Thoracic aorta (tissue), 2 donors: ENCODE results near the gene GBA2. TPM values are rescaled to one million over a fixed set of nuclear protein-coding genes. Genes with fewer than 3 reads are reported as not detected.

Experiments
- ATAC-seq: fragments of 150-250 bp; one replicate; pipeline ENCODE4 v1.8.0; 2017; ENCODE audit warnings: low read depth; ENCODE audit not compliant: insufficient number of reproducible peaks, low FRiP score
- DNase-seq: peaks from one replicate; pipeline ENCODE4 v3.0.0-alpha.2; 2020; ENCODE audit warnings: low spot score
- H3K27ac ChIP-seq, 2 donors: fragments of 200-600 bp; sonication (generic); 1 replicate in 1 of 2; 2 replicates in 1 of 2; pipeline ENCODE4 v1.5.1; 2016; ENCODE audit warnings: mild to moderate bottlenecking in 2 of 2, moderate library complexity in 2 of 2
- H3K27me3 ChIP-seq: fragments of 200-600 bp; sonication (generic); replicated peaks from 2 replicates; pipeline ENCODE4 v1.6.0; 2016; ENCODE audit warnings: mild to moderate bottlenecking; ENCODE audit not compliant: insufficient read depth
- H3K36me3 ChIP-seq: fragments of 200-600 bp; sonication (generic); one replicate; pipeline ENCODE4 v1.5.1; 2016
- H3K4me1 ChIP-seq, 2 donors: fragments of 200-600 bp; sonication (generic); 1 replicate in 1 of 2; 2 replicates in 1 of 2; pipeline versions ENCODE4 v1.5.1 to v1.6.0; 2016; ENCODE audit warnings: low read depth in 2 of 2, mild to moderate bottlenecking in 1 of 2; ENCODE audit not compliant: control insufficient read depth in 1 of 2
- H3K4me3 ChIP-seq: fragments of 200-600 bp; sonication (generic); 2 replicates; pipeline ENCODE4 v1.5.1; 2016; ENCODE audit warnings: mild to moderate bottlenecking
- H3K9me3 ChIP-seq: fragments of 200-600 bp; sonication (generic); 2 replicates; pipeline ENCODE4 v1.5.1; 2016
- CTCF ChIP-seq: fragments of 200-600 bp; sonication (generic); IDR thresholded peaks from one replicate; pipeline ENCODE4 v1.5.1; 2019; ENCODE audit warnings: antibody characterized with exemption
- total RNA-seq, 2 donors: library from RNA; depleted of rRNA; stranded (reverse); fragments of >200 nt; gene quantifications; one replicate each; pipeline versions ENCODE4 v1.1.0 to v1.2.3, GENCODE V29; 2016

Gene GBA2
- total RNA-seq, 2 donors from 2014 or later: 75.8 to 115 TPM

- peak; percentile 84 for TF ChIP-seq CTCF
- Histone ChIP-seq H3K27me3 (no peaks in the 10 kb centered on the region), H3K27ac (peak overlapping the region; percentile 99 to 100), H3K4me3 (peak overlapping the region; percentile 1), H3K9me3 (no peaks in the 10 kb centered on the region), H3K4me1 (peaks cover 38 to 80% of the 10 kb centered on the region in 2 donors), H3K36me3 (peaks cover 54% of the 10 kb centered on the region)
- ATAC-seq (peak; percentile 34), DNase-seq (no peak)
Observed at GRCh38 chr9:35696520-35697215, 52.4 kb downstream of the GBA2 start.

DNA sequence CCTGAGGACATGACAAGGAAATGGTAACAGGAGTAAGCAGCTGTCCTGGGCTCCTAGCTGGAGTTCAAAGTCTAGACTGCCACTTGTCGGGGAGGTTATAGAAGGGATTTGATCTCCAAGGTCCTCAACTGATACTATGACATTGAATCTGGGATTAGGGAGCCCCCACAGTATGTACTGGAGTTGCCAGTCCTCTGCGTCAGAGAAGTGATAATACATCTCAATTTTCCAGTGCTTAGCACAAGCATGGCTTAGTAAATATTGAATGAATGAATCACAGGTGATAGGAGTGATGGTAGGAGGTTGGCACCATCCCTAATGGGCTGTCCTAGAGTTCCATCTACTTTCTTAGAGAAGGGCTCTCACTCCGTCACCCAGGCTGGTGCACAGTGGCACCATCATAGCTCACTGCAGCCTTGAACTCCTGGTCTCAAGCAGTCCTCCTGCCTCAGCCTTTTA is 53.1 kb downstream of the GBA2 start:
- Histone ChIP-seq H3K27me3 (no peaks in the 10 kb centered on the region), H3K4me3 (no peak overlapping the region), H3K27ac (peak overlapping the region; percentile 99 to 100), H3K4me1 (peaks cover 38 to 86% of the 10 kb centered on the region in 2 donors), H3K36me3 (peaks cover 47% of the 10 kb centered on the region), H3K9me3 (no peaks in the 10 kb centered on the region)
- TF ChIP-seq CTCF: no peak
- ATAC-seq (no peak), DNase-seq (no peak)

DNA sequence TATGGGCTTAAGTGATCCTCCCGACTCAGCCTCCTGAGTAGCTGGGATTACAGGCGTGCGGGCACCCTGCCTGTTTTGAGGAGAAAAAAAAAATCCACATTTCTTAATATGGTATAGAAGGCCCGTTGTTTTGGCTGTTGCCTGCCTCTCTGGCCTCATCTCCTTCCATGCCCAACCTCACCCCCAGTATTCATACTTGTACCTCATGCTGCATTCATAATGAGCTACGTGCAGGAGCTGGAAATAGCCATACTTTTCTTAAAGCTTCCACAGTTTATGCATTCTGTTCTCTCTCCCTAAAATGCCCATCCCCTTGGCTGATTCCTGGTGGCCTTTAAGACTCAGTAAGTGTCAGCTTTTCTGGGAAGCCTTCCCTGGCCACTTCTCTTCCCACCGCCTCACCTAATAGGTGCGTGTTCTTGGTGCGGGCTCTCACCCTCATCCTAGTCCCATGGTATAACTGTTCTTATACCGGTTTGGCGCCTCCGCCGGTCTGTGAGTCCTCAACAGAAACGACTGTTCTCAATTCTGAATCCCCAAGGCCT is 57.2 kb downstream of the GBA2 start:
- Histone ChIP-seq H3K9me3 (no peaks in the 10 kb centered on the region), H3K4me1 (peaks cover 32 to 53% of the 10 kb centered on the region in 2 donors), H3K27ac (peak overlapping the region; percentile 99 to 100), H3K4me3 (peak overlapping the region; percentile 94), H3K36me3 (peaks cover 26% of the 10 kb centered on the region), H3K27me3 (no peaks in the 10 kb centered on the region)
- peak; percentile 39 for DNase-seq
- ATAC-seq: peak; percentile 17
- TF ChIP-seq CTCF: no peak

GRCh38 chr9:35691334-35691650 is 57.7 kb downstream of the GBA2 start:
- no peak for TF ChIP-seq CTCF
- Histone ChIP-seq H3K4me3 (peak overlapping the region; percentile 94), H3K27me3 (no peaks in the 10 kb centered on the region), H3K4me1 (peaks cover 28 to 48% of the 10 kb centered on the region in 2 donors), H3K36me3 (peaks cover 30% of the 10 kb centered on the region), H3K9me3 (no peaks in the 10 kb centered on the region), H3K27ac (peak overlapping the region; percentile 99 to 100)
- DNase-seq (no peak), ATAC-seq (peak; percentile 1)

DNA sequence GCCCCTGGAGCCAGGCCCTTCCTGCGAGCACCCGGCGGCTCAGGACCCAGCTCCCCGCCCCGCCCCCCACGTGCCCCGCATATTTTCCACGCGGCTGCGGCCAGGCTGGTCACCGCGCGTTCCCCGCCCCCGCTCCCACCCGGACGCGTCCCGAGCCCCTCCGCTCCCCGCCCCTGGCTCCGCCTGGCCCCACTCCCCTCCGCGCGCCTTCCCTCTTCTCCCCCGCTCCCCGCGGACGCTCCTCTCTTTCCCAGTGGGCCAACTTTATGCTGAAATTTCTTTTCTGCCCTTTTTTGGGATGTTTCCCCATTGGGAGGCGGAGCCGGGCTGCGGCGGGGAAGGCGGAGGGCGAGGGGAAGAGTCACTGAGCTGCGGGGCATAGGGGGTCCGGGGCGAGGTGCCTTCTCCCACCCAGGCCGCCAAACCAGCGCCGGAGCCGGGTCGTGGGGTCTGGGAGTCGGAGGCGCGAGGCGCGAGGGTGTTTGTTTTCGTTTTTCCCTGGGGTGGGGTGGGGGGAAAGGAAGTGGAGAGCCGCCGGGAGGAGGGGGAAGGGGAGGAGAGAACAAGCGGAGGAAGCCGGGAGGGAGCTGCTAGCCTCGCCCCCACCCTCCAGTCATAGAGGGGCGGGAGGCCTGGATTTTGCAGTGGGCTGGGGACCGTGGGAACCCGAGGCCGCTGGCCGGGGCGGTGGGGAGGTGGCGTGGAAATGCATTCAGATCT is 58.3 kb downstream of the GBA2 start:
- Histone ChIP-seq H3K4me3 (peak overlapping the region; percentile 94), H3K9me3 (no peaks in the 10 kb centered on the region), H3K36me3 (peaks cover 32% of the 10 kb centered on the region), H3K27me3 (no peaks in the 10 kb centered on the region), H3K4me1 (peaks cover 22 to 43% of the 10 kb centered on the region in 2 donors), H3K27ac (peak overlapping the region; percentile 99 to 100)
- DNase-seq: peak; percentile 70
- TF ChIP-seq CTCF: no peak
- peak; percentile 21 for ATAC-seq
